Endothelial cell of umbilical vein (primary cell): Measurements from ENCODE around the gene CLDN34.

ENCODE experiments used
- EZH2 ChIP-seq: IDR thresholded peaks from 2 replicates; pipeline ENCODE4 v1.6.1; 2012; ENCODE audit warnings: borderline replicate concordance, low read depth, mild to moderate bottlenecking, moderate library complexity, low read length, inconsistent platforms; ENCODE audit not compliant: severe bottlenecking
- GATA2 ChIP-seq: IDR thresholded peaks from 2 replicates; pipeline ENCODE4 v1.7.0; 2011; ENCODE audit warnings: low read depth, mild to moderate bottlenecking, moderate library complexity, mixed read lengths, low read length; ENCODE audit not compliant: insufficient read length, insufficient read depth
- MYC ChIP-seq: IDR thresholded peaks from one replicate; pipeline ENCODE4 v1.6.1; 2011; ENCODE audit warnings: mild to moderate bottlenecking, low read depth, low read length
- POLR2A ChIP-seq: IDR thresholded peaks from 2 replicates; pipeline ENCODE4 v1.6.1; 2012; ENCODE audit warnings: low read depth, mild to moderate bottlenecking, control low read depth, low read length
- POLR2AphosphoS5 ChIP-seq: IDR thresholded peaks from 2 replicates; pipeline ENCODE4 v1.6.1; 2012; ENCODE audit warnings: low read depth, mild to moderate bottlenecking, control low read depth, low read length, moderate library complexity; ENCODE audit not compliant: insufficient read depth
- TF ChIP-seq, protein P1 (sequence below), 2 donors: IDR thresholded peaks; 1 replicate in 1 of 2; 2 replicates in 1 of 2; pipeline ENCODE4 v1.5.1; 2011; ENCODE audit warnings: low read length in 2 of 2, mild to moderate bottlenecking in 2 of 2, moderate library complexity in 2 of 2, control low read depth in 1 of 2, inconsistent platforms in 1 of 2, low read depth in 1 of 2; ENCODE audit not compliant: insufficient read depth in 1 of 2; ENCODE audit errors: extremely low read depth in 1 of 2
- TF ChIP-seq, protein P2 (sequence below): IDR thresholded peaks from 2 replicates; pipeline ENCODE4 v1.6.1; 2011; ENCODE audit not compliant: insufficient read depth, insufficient read length

DNA sequence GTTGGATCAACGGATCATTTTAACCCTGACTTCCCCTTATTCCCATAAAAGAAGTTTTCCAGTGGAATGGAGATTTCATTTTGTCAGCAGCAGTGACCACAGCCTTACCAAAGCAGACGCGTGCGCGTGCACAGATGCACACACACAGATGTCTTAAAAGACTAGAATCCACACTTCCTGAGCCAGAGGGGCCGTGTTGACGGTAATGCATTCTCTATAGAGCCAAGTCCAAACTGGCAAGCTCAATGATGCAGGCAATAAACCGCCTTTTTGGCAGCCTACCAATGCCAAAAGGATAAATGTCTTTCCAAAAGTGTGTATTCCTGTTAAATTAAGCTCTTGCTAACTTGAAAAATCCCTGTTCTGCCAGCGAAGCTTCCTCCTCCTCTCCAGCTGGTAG lies 18.8 kb upstream of the CLDN34 start:
- no peak for TF ChIP-seq POLR2A
- no peak for TF ChIP-seq POLR2AphosphoS5
- TF ChIP-seq, protein P1, sequence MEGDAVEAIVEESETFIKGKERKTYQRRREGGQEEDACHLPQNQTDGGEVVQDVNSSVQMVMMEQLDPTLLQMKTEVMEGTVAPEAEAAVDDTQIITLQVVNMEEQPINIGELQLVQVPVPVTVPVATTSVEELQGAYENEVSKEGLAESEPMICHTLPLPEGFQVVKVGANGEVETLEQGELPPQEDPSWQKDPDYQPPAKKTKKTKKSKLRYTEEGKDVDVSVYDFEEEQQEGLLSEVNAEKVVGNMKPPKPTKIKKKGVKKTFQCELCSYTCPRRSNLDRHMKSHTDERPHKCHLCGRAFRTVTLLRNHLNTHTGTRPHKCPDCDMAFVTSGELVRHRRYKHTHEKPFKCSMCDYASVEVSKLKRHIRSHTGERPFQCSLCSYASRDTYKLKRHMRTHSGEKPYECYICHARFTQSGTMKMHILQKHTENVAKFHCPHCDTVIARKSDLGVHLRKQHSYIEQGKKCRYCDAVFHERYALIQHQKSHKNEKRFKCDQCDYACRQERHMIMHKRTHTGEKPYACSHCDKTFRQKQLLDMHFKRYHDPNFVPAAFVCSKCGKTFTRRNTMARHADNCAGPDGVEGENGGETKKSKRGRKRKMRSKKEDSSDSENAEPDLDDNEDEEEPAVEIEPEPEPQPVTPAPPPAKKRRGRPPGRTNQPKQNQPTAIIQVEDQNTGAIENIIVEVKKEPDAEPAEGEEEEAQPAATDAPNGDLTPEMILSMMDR (IDR thresholded peaks at IDR 0.05; ENCODE audit: extremely low read depth in 1 of 2, insufficient read depth in 1 of 2, low read depth in 1 of 2, low read length in 2 of 2), result no peak
- no peak for TF ChIP-seq MYC
- no peak for TF ChIP-seq EZH2
- TF ChIP-seq, protein P2, sequence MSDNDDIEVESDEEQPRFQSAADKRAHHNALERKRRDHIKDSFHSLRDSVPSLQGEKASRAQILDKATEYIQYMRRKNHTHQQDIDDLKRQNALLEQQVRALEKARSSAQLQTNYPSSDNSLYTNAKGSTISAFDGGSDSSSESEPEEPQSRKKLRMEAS, result no peak
- no peak for TF ChIP-seq GATA2
